Sigmoid colon (tissue), 7 donors: Measurements from ENCODE around the gene ARRDC5. TPM values are rescaled to one million over a fixed set of nuclear protein-coding genes. Genes with fewer than 3 reads are reported as not detected.
A peak's percentile ranks its signal among the peaks of the same experiment; 100 is the strongest.
"Not testable (repeated sequence)": the region's sequence is repeated elsewhere in the genome, so short reads cannot be mapped to it uniquely, and the experiment has no call there.

Experiments
- DNase-seq: peaks from one replicate; pipeline ENCODE4 v3.0.0-alpha.2; 2019
- H3K27ac ChIP-seq, 4 donors: fragments of 200-600 bp; sonication (generic); one replicate each; pipeline ENCODE4 v1.5.1; 2016 to 2019; ENCODE audit warnings: mild to moderate bottlenecking in 1 of 4
- H3K27me3 ChIP-seq, 3 donors: fragments of 200-600 bp; sonication (generic); one replicate each; pipeline ENCODE4 v1.5.1; 2019; ENCODE audit warnings: mild to moderate bottlenecking in 1 of 3
- H3K36me3 ChIP-seq, 4 donors: fragments of 200-600 bp; sonication (generic); one replicate each; pipeline ENCODE4 v1.5.1; 2016 to 2019
- H3K4me1 ChIP-seq, 4 donors: fragments of 200-600 bp; sonication (generic); one replicate each; pipeline ENCODE4 v1.5.1; 2017 to 2019
- H3K4me3 ChIP-seq, 4 donors: fragments of 200-600 bp; sonication (generic); one replicate each; pipeline ENCODE4 v1.5.1; 2017 to 2019; ENCODE audit warnings: mild to moderate bottlenecking in 2 of 4, moderate library complexity in 1 of 4
- H3K9me3 ChIP-seq, 4 donors: fragments of 200-600 bp in 3 of 4; sonication (generic) in 3 of 4; one replicate each; pipeline versions ENCODE4 v1.5.1 to v1.6.1; 2013 to 2019
- CTCF ChIP-seq, 4 experiments: fragments of 450-650 bp in 3 of 4; fragments of 200-600 bp in 1 of 4; IDR thresholded peaks; one replicate each; pipeline ENCODE4 v1.5.1; 2016 to 2019; ENCODE audit warnings: antibody characterized with exemption in 4 of 4, mild to moderate bottlenecking in 3 of 4, moderate library complexity in 2 of 4
- EP300 ChIP-seq, 4 donors: sonication (generic); formaldehyde crosslinking; IDR thresholded peaks; one replicate each; pipeline ENCODE4 v1.6.1; 2017; ENCODE audit warnings: antibody characterized with exemption in 4 of 4
- POLR2A ChIP-seq, 2 donors: fragments of 450-650 bp; IDR thresholded peaks; one replicate each; pipeline ENCODE4 v1.6.1; 2016; ENCODE audit warnings: antibody characterized with exemption in 2 of 2, mild to moderate bottlenecking in 2 of 2, moderate library complexity in 2 of 2
- POLR2AphosphoS5 ChIP-seq, 4 donors: sonication (generic); formaldehyde crosslinking; IDR thresholded peaks; one replicate each; pipeline ENCODE4 v1.6.1; 2017; ENCODE audit warnings: antibody characterized with exemption in 4 of 4
- WGBS, 2 donors: extraction: QIAGEN DNeasy Blood & Tissue Kit; methylation state at CpG; one replicate each; pipeline ENCODE4 v1.1.7; 2013; 5-methylcytosine and 5-hydroxymethylcytosine counted together
- intact Hi-C: fragments of 100-400 bp; cut with DNase I; formaldehyde crosslinking; loops from one replicate; pipeline ENCODE4 v1.15.1; 2023
- polyA plus RNA-seq, 3 donors: library from polyadenylated mRNA; stranded (reverse); fragments of 200-250 nt; gene quantifications; one replicate each; pipeline ENCODE4 v1.2.3, GENCODE V29; 2013
- total RNA-seq, 4 donors: library from RNA; depleted of rRNA; stranded (reverse); fragments of >200 nt; gene quantifications; one replicate each; pipeline ENCODE4 v1.1.0, GENCODE V29; 2016
- donor health status: healthy with polysubstance abuse.
- donor health status: Bipolar disorder and iron deficiency.
- donor health status: healthy.

ARRDC5 gene
- total and polyA plus RNA-seq, 7 donors, result 0.27 to 1.1 (median 0.85) TPM; not detected in 3

- TF ChIP-seq POLR2AphosphoS5 (IDR thresholded peaks at IDR 0.05) (no peak), CTCF (IDR thresholded peaks at IDR 0.05) (no peak), EP300 (IDR thresholded peaks at IDR 0.05) (no peak)
- Histone ChIP-seq H3K27me3 (no peaks in the 10 kb centered on the region), H3K9me3 (no peaks in the 10 kb centered on the region), H3K27ac (no peak overlapping the region), H3K36me3 (peaks cover 9 to 69% (median 16%) of the 10 kb centered on the region in 4 donors), H3K4me1 (no peaks in the 10 kb centered on the region), H3K4me3 (no peak overlapping the region)
- intact Hi-C loops, result loop anchor here (10.0 kb wide), 1 partner anchor 135 kb away; the partner anchor contains the start of gene DPP9
- DNase-seq, result no peak
- 97 to 98% methylated on average over 11 of the region's 11 CpGs for WGBS, 2 donors
Observed at GRCh38 chr19:4859697-4860096, 43.0 kb downstream of the ARRDC5 start.

- intact Hi-C loops, H3K4me3 ChIP-seq, H3K27me3 ChIP-seq, H3K27ac ChIP-seq, H3K9me3 ChIP-seq, DNase-seq, H3K4me1 ChIP-seq: not testable (repeated sequence)
- H3K36me3 ChIP-seq, result peaks cover 9 to 86% (median 16%) of the 10 kb centered on the region in 4 donors
- WGBS, 2 donors, result 91 to 93% methylated on average over 12 of the region's 12 CpGs
Observed at GRCh38 chr19:4856468-4856867, 46.2 kb downstream of the ARRDC5 start.

- intact Hi-C loops, H3K27me3 ChIP-seq, H3K4me3 ChIP-seq, H3K9me3 ChIP-seq, H3K4me1 ChIP-seq, H3K27ac ChIP-seq, DNase-seq: not testable (repeated sequence)
- 91% methylated on average over 8 of the region's 8 CpGs for WGBS, 2 donors
- peaks cover 0 to 83% (median 7%) of the 10 kb centered on the region in 4 donors for H3K36me3 ChIP-seq
Observed at GRCh38 chr19:4853506-4853905, 49.2 kb downstream of the ARRDC5 start.

GRCh38 chr19:4852484-4852883 lies 50.2 kb downstream of the ARRDC5 start:
- no peak for TF ChIP-seq CTCF (IDR thresholded peaks at IDR 0.05)
- TF ChIP-seq POLR2AphosphoS5 (IDR thresholded peaks at IDR 0.05), result no peak
- no peak for TF ChIP-seq POLR2A (IDR thresholded peaks at IDR 0.05)
- TF ChIP-seq EP300 (IDR thresholded peaks at IDR 0.05), result no peak
- intact Hi-C loops, result no loop called here
- H3K4me1 ChIP-seq, result no peaks in the 10 kb centered on the region
- H3K27me3 ChIP-seq, result no peaks in the 10 kb centered on the region
- no peak overlapping the region for H3K4me3 ChIP-seq
- H3K36me3 ChIP-seq, result peaks cover 0 to 77% (median 10%) of the 10 kb centered on the region in 4 donors
- DNase-seq, result no peak
- H3K27ac ChIP-seq, result no peak overlapping the region
- WGBS, 2 donors, result 88 to 92% methylated on average over 6 of the region's 6 CpGs
- H3K9me3 ChIP-seq, result no peaks in the 10 kb centered on the region

GRCh38 chr19:4851551-4852290 lies 51.0 kb downstream of the ARRDC5 start:
- 80 to 81% methylated on average over 42 of the region's 42 CpGs for WGBS, 2 donors
- Histone ChIP-seq H3K4me3 (no peak overlapping the region), H3K36me3 (peaks cover 0 to 75% (median 14%) of the 10 kb centered on the region in 4 donors), H3K9me3 (no peaks in the 10 kb centered on the region), H3K27me3 (no peaks in the 10 kb centered on the region), H3K27ac (no peak overlapping the region), H3K4me1 (no peaks in the 10 kb centered on the region)
- intact Hi-C loops, result loop anchor here (1.0 kb wide), 1 partner anchor 42 kb away; no protein-coding TSS in a partner anchor
- TF ChIP-seq CTCF (IDR thresholded peaks at IDR 0.05), result peak; percentile 83 to 91 (median 90)
- no peak for TF ChIP-seq EP300 (IDR thresholded peaks at IDR 0.05)
- DNase-seq, result peak; percentile 87

GRCh38 chr19:4849019-4849418 lies 53.7 kb downstream of the ARRDC5 start:
- Histone ChIP-seq H3K4me3 (no peak overlapping the region), H3K36me3 (peaks cover 0 to 60% (median 21%) of the 10 kb centered on the region in 4 donors), H3K27ac (no peak overlapping the region), H3K4me1 (peaks cover 0 to 4% (median 0%) of the 10 kb centered on the region in 4 donors), H3K9me3 (no peaks in the 10 kb centered on the region), H3K27me3 (no peaks in the 10 kb centered on the region)
- TF ChIP-seq CTCF (IDR thresholded peaks at IDR 0.05), result no peak
- TF ChIP-seq POLR2AphosphoS5 (IDR thresholded peaks at IDR 0.05), result no peak
- no peak for TF ChIP-seq POLR2A (IDR thresholded peaks at IDR 0.05)
- no peak for TF ChIP-seq EP300 (IDR thresholded peaks at IDR 0.05)
- intact Hi-C loops, result no loop called here
- 90 to 93% methylated on average over 7 of the region's 7 CpGs for WGBS, 2 donors
- no peak for DNase-seq
